C4-2B (cell line): ENCODE data around the gene PPP3CA.

Source experiments
- H3K27ac ChIP-seq: fragments of 450-650 bp; 2 replicates; pipeline ENCODE4 v1.5.1; 2017
- ZFX ChIP-seq: fragments of 450-650 bp; IDR thresholded peaks from 2 replicates; pipeline ENCODE4 v1.6.1; 2017
- TF ChIP-seq, protein P1 (sequence below): fragments of 450-650 bp; conservative IDR thresholded peaks from 2 replicates; pipeline ENCODE4 v1.5.1; 2017; ENCODE audit warnings: mild to moderate bottlenecking

Gene PPP3CA

DNA sequence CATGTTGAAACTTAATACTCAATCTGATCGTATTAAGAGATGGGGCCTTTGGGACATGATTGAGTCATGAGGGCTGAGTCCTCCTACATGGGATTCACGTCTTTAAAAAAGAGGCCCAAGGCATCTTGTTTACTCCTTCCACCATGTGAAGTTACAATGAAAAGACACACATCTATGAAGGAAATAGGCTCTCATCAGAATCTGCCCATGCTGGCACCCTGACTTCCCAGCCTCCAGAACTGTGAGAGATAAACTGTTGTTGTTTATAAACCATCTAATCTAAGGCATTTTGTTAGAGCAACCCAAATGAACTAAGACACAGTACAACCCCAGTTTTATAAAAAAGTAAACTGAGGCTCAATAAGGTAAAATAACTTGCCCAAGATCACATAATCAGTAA lies 32.3 kb downstream of the PPP3CA start:
- TF ChIP-seq, protein P1, sequence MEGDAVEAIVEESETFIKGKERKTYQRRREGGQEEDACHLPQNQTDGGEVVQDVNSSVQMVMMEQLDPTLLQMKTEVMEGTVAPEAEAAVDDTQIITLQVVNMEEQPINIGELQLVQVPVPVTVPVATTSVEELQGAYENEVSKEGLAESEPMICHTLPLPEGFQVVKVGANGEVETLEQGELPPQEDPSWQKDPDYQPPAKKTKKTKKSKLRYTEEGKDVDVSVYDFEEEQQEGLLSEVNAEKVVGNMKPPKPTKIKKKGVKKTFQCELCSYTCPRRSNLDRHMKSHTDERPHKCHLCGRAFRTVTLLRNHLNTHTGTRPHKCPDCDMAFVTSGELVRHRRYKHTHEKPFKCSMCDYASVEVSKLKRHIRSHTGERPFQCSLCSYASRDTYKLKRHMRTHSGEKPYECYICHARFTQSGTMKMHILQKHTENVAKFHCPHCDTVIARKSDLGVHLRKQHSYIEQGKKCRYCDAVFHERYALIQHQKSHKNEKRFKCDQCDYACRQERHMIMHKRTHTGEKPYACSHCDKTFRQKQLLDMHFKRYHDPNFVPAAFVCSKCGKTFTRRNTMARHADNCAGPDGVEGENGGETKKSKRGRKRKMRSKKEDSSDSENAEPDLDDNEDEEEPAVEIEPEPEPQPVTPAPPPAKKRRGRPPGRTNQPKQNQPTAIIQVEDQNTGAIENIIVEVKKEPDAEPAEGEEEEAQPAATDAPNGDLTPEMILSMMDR: no peak
- no peak for TF ChIP-seq ZFX
- no peak overlapping the region for H3K27ac ChIP-seq

DNA sequence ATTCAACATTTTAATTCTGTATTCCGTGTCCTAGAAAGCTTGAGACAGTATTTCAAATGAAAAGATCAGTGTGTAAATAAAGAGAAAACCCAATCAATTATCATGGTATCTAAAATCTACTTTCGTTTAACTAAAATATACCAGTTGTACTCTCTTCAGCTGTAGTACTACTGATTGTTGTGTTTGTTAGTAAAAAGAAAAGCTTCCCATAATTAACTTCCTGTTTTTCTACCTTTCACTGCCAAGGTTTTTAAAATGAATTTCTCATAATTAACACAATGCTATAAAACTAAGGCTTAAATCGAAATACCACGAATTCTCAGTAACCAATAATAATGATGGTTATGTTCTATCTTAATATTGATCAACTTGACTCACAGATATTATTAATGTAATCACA lies 37.4 kb downstream of the PPP3CA start:
- H3K27ac ChIP-seq: no peak overlapping the region
- TF ChIP-seq, protein P1: no peak
- no peak for TF ChIP-seq ZFX

DNA sequence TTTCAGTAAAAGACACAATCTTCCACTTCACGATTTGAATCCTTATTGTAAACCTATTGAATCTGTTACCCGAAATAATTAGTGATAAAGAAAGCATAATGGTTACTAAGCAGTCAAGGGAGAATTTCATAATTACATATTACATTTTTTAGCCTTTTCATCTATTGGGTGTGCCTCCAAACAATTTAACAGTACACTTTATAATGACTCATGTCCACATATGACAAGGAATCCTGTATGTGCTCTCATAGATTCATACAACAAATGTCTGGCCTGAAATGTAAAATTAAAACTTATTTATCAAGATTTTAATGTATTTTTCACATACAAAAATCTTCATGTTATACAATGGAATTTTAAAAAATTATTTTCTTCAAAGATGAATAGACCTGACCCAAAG lies 39.4 kb downstream of the PPP3CA start:
- peak overlapping the region; percentile 62; the same call in 1 of the 2 replicates for H3K27ac ChIP-seq
- TF ChIP-seq, protein P1: no peak
- no peak for TF ChIP-seq ZFX

DNA sequence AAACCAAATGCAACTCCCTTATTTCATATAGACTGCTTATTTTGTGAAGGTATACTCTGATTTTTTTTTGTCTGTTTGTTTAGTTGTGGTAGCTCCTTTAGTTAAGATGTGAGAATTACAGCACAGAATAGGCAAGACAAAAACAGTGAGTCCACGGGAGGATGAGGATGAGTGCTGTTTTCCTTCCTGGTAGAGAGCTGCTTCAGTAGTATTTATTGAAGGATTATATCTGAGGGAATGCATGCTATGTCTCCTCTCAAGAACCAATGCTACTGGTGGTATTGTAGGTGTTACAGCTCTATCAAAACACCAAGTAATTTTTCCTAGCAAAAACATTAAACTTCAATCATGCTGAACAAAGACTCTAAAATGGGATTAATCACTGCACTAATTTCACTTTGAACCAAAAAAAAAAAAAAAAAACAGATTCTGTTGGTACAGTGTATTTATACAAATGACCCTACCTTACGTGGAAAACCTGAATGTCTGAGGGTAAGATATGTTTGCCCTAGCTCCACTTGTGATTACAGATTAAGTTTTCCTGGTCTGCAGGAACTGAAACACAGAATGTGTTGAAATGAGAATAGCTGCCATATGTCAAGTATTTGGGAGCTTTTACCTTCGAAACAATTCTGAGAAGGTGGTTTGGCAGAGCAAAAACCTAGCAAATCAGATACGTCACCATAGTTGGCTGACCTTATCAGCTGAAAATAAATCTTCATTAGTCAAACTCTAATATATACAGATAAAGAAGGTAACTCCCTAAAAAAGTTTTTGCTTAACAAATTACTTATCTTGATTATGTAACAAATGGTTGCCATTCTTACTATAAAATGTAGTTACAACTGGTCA lies 40.3 kb downstream of the PPP3CA start:
- TF ChIP-seq, protein P1: no peak
- no peak for TF ChIP-seq ZFX
- H3K27ac ChIP-seq: no peak overlapping the region

DNA sequence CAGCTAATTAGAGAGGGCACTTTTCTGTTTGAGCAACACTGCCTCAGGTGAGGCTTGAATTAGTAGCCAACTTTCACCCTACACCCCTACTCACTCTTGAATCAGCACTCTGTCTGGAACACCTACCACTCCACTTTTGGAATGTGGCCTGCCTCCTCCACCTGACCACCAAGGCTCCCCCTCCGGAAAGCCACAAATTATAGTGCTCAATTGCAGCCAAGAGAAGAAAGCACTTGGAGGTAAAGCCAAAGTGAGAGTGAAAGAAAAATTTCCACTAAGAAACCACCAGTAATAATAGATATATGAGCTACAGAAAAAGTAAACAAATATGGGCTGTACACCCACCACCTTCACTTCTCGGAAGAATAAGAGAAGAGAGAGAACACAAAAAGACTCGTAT lies 41.1 kb downstream of the PPP3CA start:
- H3K27ac ChIP-seq: peak overlapping the region; percentile 72; the same call in 1 of the 2 replicates
- TF ChIP-seq ZFX: no peak

DNA sequence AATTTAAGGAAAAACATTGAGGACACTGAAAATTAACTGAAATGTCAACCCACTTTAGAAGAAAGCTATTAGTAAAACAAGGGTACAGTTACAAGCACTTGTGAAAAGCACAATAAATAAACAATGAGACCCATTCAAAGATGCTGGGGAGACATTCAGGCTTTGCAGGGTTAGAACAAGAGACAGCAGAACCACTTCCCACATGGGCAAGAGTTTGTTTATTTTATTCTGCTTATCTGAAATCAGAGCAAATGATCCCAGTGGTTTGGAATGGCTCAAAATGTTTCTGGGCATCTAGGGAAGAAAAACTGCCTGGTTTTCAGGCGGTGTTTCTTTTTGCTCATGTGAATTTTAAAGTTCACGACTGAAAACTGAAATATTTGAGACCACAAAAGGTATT lies 42.4 kb downstream of the PPP3CA start:
- TF ChIP-seq ZFX: no peak
- TF ChIP-seq, protein P1: no peak
- H3K27ac ChIP-seq: no peak overlapping the region

DNA sequence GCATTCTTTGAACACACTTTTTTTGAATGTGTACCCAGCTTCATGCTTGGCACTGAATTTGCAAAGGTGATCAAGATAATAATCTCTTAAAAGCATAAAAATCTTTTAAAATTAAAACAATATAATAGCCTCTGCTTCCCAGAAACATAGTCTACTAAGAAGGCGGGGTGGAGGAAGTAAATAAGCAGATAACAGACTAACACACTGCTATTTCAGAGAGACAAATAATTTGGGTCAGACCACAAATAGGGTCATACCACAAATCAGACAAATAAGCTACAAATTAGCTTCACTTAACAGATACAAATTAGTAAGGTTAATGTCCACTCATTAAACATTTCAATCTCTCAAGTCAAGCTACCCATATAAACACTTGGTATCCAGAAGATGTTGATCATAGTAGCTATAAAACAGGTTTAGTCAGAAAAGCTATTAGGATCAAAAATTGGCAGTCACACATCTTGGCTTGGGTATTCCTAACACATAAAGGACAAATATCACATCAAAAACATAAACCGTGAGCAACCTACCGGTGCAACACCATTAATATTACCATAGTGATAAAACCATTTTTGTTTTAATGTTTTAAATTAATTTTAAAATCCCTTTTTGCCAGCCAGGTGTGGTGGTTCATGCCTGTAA lies 47.3 kb downstream of the PPP3CA start:
- H3K27ac ChIP-seq: peak overlapping the region; percentile 68
- TF ChIP-seq, protein P1: no peak
- no peak for TF ChIP-seq ZFX
